GM12801 (cell line): Measurements from ENCODE around the gene MAP4K5.

Source experiments
- TF ChIP-seq, protein P1 (sequence below): IDR thresholded peaks from one replicate; pipeline ENCODE4 v1.5.1; 2011; ENCODE audit warnings: control low read depth; ENCODE audit not compliant: insufficient read length; ENCODE audit errors: extremely low read depth

Gene MAP4K5

DNA sequence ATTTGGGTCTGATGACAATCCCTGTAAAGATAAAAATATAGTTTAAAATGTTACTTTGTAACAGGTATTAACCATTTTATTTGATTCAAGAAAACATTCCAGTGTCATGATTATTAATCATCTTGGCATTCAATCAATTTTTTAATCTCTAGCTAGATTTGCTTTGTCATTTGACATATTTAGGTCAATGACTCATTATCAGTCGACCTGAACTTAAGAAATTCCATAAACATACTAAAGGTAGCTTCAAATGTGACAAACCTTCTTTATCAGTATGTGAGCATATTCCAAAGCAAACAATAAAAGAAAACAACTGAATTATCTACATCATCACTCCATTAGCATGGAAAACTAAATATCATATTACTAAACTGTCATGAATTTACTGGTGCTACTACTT, 84.9 kb downstream of the MAP4K5 start:
- TF ChIP-seq, protein P1, sequence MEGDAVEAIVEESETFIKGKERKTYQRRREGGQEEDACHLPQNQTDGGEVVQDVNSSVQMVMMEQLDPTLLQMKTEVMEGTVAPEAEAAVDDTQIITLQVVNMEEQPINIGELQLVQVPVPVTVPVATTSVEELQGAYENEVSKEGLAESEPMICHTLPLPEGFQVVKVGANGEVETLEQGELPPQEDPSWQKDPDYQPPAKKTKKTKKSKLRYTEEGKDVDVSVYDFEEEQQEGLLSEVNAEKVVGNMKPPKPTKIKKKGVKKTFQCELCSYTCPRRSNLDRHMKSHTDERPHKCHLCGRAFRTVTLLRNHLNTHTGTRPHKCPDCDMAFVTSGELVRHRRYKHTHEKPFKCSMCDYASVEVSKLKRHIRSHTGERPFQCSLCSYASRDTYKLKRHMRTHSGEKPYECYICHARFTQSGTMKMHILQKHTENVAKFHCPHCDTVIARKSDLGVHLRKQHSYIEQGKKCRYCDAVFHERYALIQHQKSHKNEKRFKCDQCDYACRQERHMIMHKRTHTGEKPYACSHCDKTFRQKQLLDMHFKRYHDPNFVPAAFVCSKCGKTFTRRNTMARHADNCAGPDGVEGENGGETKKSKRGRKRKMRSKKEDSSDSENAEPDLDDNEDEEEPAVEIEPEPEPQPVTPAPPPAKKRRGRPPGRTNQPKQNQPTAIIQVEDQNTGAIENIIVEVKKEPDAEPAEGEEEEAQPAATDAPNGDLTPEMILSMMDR, result no peak

DNA sequence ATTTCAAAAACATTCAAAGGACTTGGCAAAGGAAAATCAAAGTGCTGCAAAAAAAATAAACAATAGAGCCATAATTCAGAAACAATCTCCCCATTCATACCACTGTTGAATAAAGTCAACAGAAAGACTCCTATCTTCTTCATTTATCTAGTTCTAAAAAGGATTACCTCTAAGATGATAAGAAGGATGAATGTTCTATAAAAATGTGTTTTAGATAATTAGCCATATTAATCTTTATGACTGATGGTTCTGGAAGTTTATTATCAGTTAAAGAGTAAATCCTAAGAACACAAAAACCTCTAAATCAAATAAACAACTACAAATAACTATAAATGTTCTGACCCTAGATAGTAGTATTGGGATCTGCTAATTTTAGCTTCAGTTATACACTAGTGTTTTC, 97.8 kb downstream of the MAP4K5 start:
- TF ChIP-seq, protein P1, result no peak

DNA sequence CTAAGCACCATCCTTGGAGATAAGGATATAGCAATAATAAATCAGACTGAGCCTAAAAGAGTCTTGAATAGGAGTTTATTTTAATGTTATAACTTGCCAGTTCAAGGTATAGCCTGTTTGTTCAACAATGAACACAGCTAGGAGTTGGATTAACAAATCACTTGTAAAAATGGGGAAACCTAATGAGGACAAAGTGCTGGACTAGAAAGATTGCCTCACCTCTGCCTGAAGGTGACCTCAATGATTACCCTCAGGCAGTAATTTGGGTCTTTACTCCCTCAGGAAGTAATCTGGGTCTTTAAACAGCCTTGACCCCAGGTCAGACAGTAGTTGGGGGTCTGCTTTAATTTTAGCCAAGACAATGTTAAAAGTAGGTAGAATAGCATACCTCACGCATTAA, 100.2 kb downstream of the MAP4K5 start:
- TF ChIP-seq, protein P1, result no peak

DNA sequence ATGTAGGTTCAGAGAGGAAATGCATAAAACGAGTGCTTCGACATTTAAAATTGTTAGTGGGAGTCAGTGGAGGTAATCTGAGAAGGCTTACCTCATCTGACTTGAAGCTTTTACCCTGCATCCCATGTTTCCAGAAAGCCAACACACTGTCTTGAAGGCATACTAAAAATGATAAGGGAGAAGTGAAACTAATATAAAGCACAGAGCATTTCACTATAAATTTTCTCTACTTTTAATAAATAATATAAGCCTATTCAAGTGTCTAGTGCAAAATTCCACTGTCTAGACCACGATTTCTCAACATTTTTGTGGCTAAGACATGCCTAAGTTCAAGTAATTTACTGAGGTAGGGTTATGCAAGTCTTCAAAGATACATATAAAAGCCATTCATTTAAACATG, 106.6 kb downstream of the MAP4K5 start:
- TF ChIP-seq, protein P1, result no peak

DNA sequence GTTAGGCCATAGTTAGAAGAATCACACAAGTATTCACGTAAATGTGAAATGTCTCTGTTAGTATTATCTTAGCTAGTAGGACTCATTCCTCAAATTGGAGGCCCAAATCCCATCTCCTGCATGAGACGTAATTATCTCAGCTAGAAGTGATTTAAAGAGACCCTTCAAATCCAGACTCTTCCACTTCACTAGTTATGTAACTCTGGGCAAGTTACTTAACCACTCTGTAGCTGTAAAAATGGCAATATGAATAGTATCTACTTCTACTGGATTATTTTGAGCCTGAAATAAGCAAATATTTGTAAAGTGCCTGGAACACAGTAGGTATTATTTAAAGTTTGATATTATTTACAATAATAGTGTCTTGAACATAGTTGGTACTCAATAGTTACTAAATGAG, 107.3 kb downstream of the MAP4K5 start:
- TF ChIP-seq, protein P1, result no peak

DNA sequence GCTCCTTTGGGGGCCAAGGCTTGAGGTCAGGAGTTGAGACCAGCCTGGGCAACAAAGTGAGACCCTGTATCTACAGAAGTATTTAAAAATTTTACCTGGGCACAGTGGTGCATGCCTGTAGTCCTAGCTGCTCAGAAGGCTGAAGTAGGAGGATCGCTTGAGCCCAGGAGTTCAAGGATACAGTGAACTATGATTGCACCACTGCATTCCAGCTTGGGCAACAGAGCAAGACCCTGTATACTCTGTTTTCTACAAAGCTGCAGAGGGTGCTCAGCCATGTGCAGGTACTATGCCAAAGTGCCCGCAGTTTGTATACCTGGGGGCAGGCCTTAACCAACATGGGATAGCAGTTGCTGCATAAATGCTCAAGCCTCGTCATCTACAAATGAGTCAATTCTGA, 108.8 kb downstream of the MAP4K5 start:
- TF ChIP-seq, protein P1, result no peak

DNA sequence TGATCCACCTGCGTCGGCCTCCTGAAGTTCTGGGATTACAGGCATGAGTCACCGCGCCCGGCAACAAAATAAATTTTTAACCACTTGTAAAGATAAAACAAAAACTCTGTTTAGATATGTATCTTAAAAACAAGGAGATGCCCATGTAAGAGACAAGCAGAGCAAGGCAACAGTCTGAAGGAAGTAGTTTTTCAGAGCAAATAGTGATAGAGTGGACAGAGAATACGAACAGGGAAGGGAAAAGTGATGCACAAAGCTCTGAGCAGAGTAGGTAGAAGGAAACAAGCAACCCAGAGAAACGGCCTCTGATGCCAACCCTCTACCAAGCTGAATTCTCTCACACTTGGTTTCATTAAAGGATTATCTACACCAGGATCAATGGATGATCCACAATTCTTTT, 110.9 kb downstream of the MAP4K5 start:
- TF ChIP-seq, protein P1, result no peak

DNA sequence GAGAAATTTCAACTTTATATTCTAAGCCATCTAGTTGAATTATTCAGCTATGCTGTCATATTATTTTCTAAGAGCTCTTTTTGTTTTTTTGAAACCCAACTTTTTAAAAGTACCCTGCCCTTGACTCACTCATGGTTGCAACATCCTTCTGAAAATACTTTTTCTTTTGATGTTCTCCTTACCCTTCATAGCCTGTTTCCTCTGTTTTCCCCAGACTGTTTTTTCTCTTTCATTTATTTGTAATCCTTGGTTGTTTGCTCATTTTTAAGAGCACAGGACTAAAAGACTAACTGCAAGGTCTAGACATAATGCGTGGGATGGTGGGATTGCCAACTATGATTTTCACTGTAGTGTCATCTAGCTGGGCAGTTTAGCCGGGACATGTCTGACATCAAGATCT, 114.5 kb downstream of the MAP4K5 start:
- TF ChIP-seq, protein P1, result no peak
